ENCODE measurements around the gene GPR32. TPM values are rescaled to one million over a fixed set of nuclear protein-coding genes. Genes with fewer than 3 reads are reported as not detected.

The GPR32 gene
- polyA plus RNA-seq, 1 donor from 2014 or later: not detected

- no peaks in the 10 kb centered on the region for H4K20me1 ChIP-seq (ENCODE audit: insufficient read depth)
- no peak overlapping the region for H3K27ac ChIP-seq (ENCODE audit: low read length)
- no peaks in the 10 kb centered on the region for H3K27me3 ChIP-seq (ENCODE audit: insufficient read depth, low read depth, low read length)
- H3K4me3 ChIP-seq (ENCODE audit: low read length): no peak overlapping the region
- no peaks in the 10 kb centered on the region for H3K9me2 ChIP-seq (ENCODE audit: insufficient read depth, low read length)
- H3F3A ChIP-seq (ENCODE audit: insufficient read depth, low read length, poor library complexity, severe bottlenecking): no peaks in the 10 kb centered on the region
- no peaks in the 10 kb centered on the region for H3K9me3 ChIP-seq (ENCODE audit: low read length)
- H3K79me2 ChIP-seq (replicated peaks; ENCODE audit: insufficient read depth, low read length): no peaks in the 10 kb centered on the region
- no peak overlapping the region for H3K4me2 ChIP-seq (ENCODE audit: low read length)
- TF ChIP-seq SMC3 (conservative IDR thresholded peaks at IDR 0.05; ENCODE audit: poor library complexity) (no peak), POLR2AphosphoS5 (IDR thresholded peaks at IDR 0.05) (no peak), CTCF (IDR thresholded peaks at IDR 0.05; ENCODE audit: poor library complexity, severe bottlenecking) (no peak), MXI1 (conservative IDR thresholded peaks at IDR 0.05; ENCODE audit: poor library complexity, severe bottlenecking) (no peak), TAF1 (IDR thresholded peaks at IDR 0.05; ENCODE audit: low read depth) (no peak), EP300 (conservative IDR thresholded peaks at IDR 0.05; ENCODE audit: poor library complexity, severe bottlenecking) (no peak), EZH2 (IDR thresholded peaks at IDR 0.05; ENCODE audit: borderline replicate concordance, insufficient read depth, low read length, poor library complexity, severe bottlenecking) (no peak), RAD21 (conservative IDR thresholded peaks at IDR 0.05) (no peak)
- TF ChIP-seq, protein P1, sequence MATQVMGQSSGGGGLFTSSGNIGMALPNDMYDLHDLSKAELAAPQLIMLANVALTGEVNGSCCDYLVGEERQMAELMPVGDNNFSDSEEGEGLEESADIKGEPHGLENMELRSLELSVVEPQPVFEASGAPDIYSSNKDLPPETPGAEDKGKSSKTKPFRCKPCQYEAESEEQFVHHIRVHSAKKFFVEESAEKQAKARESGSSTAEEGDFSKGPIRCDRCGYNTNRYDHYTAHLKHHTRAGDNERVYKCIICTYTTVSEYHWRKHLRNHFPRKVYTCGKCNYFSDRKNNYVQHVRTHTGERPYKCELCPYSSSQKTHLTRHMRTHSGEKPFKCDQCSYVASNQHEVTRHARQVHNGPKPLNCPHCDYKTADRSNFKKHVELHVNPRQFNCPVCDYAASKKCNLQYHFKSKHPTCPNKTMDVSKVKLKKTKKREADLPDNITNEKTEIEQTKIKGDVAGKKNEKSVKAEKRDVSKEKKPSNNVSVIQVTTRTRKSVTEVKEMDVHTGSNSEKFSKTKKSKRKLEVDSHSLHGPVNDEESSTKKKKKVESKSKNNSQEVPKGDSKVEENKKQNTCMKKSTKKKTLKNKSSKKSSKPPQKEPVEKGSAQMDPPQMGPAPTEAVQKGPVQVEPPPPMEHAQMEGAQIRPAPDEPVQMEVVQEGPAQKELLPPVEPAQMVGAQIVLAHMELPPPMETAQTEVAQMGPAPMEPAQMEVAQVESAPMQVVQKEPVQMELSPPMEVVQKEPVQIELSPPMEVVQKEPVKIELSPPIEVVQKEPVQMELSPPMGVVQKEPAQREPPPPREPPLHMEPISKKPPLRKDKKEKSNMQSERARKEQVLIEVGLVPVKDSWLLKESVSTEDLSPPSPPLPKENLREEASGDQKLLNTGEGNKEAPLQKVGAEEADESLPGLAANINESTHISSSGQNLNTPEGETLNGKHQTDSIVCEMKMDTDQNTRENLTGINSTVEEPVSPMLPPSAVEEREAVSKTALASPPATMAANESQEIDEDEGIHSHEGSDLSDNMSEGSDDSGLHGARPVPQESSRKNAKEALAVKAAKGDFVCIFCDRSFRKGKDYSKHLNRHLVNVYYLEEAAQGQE (IDR thresholded peaks at IDR 0.05; ENCODE audit: borderline replicate concordance): no peak
- H3K9ac ChIP-seq (ENCODE audit: low read length): no peak overlapping the region
- H3K36me3 ChIP-seq (ENCODE audit: insufficient read depth, low read length): no peaks in the 10 kb centered on the region
- no peak overlapping the region for H2AFZ ChIP-seq (ENCODE audit: low read depth, low read length)
Observed at GRCh38 chr19:50749490-50749889, 20.8 kb upstream of the GPR32 start.

GRCh38 chr19:50750010-50750409 is 20.3 kb upstream of the GPR32 start:
- Histone ChIP-seq H3K4me3 (ENCODE audit: low read length) (no peak overlapping the region), H4K20me1 (ENCODE audit: insufficient read depth) (no peaks in the 10 kb centered on the region), H3K9ac (ENCODE audit: low read length) (no peak overlapping the region), H3K27me3 (ENCODE audit: insufficient read depth, low read depth, low read length) (no peaks in the 10 kb centered on the region), H3K36me3 (ENCODE audit: insufficient read depth, low read length) (no peaks in the 10 kb centered on the region), H3K9me2 (ENCODE audit: insufficient read depth, low read length) (no peaks in the 10 kb centered on the region), H3F3A (ENCODE audit: insufficient read depth, low read length, poor library complexity, severe bottlenecking) (no peaks in the 10 kb centered on the region), H2AFZ (ENCODE audit: low read depth, low read length) (no peak overlapping the region), H3K4me2 (ENCODE audit: low read length) (no peak overlapping the region), H3K9me3 (ENCODE audit: low read length) (no peaks in the 10 kb centered on the region), H3K27ac (ENCODE audit: low read length) (no peak overlapping the region), H3K79me2 (replicated peaks; ENCODE audit: insufficient read depth, low read length) (no peaks in the 10 kb centered on the region)
- TF ChIP-seq, protein P1 (IDR thresholded peaks at IDR 0.05; ENCODE audit: borderline replicate concordance): no peak
- TF ChIP-seq RAD21 (conservative IDR thresholded peaks at IDR 0.05): no peak

Data from neural cell (in vitro differentiated cells).